Endodermal cell (in vitro differentiated cells): ENCODE data around the gene F11R. TPM values are rescaled to one million over a fixed set of nuclear protein-coding genes. Genes with fewer than 3 reads are reported as not detected.

Experiments used
- DNase-seq: peaks from one replicate; pipeline ENCODE4 v3.0.0-alpha.2; 2017
- H3K27ac ChIP-seq: 2 replicates; pipeline ENCODE4 v1.5.1; 2013; ENCODE audit warnings: mild to moderate bottlenecking, low read depth, low read length, moderate library complexity
- H3K27me3 ChIP-seq: 2 replicates; pipeline ENCODE4 v1.6.1; 2013; ENCODE audit warnings: mild to moderate bottlenecking, low read length, moderate library complexity; ENCODE audit not compliant: insufficient read depth, control insufficient read depth, poor library complexity, severe bottlenecking
- H3K36me3 ChIP-seq: 2 replicates; pipeline ENCODE4 v1.7.0; 2013; ENCODE audit warnings: mild to moderate bottlenecking, low read length, moderate library complexity; ENCODE audit not compliant: control insufficient read depth, insufficient read depth
- H3K4me1 ChIP-seq: one replicate; pipeline ENCODE4 v1.7.0; 2013; ENCODE audit warnings: low read length; ENCODE audit not compliant: control insufficient read depth, insufficient read depth
- H3K4me3 ChIP-seq: 2 replicates; pipeline ENCODE4 v1.5.1; 2013; ENCODE audit warnings: mild to moderate bottlenecking, low read length, moderate library complexity
- H3K9ac ChIP-seq: 2 replicates; pipeline ENCODE4 v1.6.1; 2013; ENCODE audit warnings: mild to moderate bottlenecking, low read length, moderate library complexity; ENCODE audit not compliant: poor library complexity, severe bottlenecking; ENCODE audit errors: extremely low read depth
- H3K9me3 ChIP-seq: 2 replicates; pipeline ENCODE4 v1.6.1; 2013; ENCODE audit warnings: mild to moderate bottlenecking, low read length, moderate library complexity; ENCODE audit not compliant: control insufficient read depth
- H3K27ac Mint-ChIP-seq: 2 replicates; pipeline ENCODE4 v1.8.0; 2020; ENCODE audit warnings: mixed read lengths
- H3K27me3 Mint-ChIP-seq: 2 replicates; pipeline ENCODE4 v1.8.0; 2021; ENCODE audit warnings: mild to moderate bottlenecking, mixed read lengths; ENCODE audit not compliant: insufficient read depth
- H3K36me3 Mint-ChIP-seq: 2 replicates; pipeline ENCODE4 v1.8.0; 2020; ENCODE audit warnings: low read depth, mixed read lengths
- H3K4me1 Mint-ChIP-seq: 2 replicates; pipeline ENCODE4 v1.8.0; 2020; ENCODE audit warnings: mixed read lengths
- H3K4me3 Mint-ChIP-seq: 2 replicates; pipeline ENCODE4 v1.8.0; 2020; ENCODE audit warnings: mild to moderate bottlenecking, moderate library complexity, mixed read lengths
- H3K9me3 Mint-ChIP-seq: 2 replicates; pipeline ENCODE4 v1.8.0; 2020; ENCODE audit warnings: mild to moderate bottlenecking, mixed read lengths
- WGBS, 2 experiments: methylation state at CpG; one replicate each; pipeline versions ENCODE4 v1.1.5 to v1.1.7; 2013; ENCODE audit warnings: missing lambda C conversion rate in 2 of 2, mixed read lengths in 1 of 2; ENCODE audit not compliant: insufficient coverage in 1 of 2, insufficient read length in 1 of 2; 5-methylcytosine and 5-hydroxymethylcytosine counted together
- total RNA-seq, 2 donors: library from RNA; stranded (reverse); fragmentation: NEBNext Ultra II Directional in 1 of 2; extraction: Animal tissue kit (Norgen Biotek cat#: 25700) in 1 of 2; gene quantifications; 2 replicates in 1 of 2; 3 replicates in 1 of 2; pipeline ENCODE4 v1.2.1, GENCODE V29; 2021
- TF ChIP-seq, protein P1 (sequence below): fragments of 200-600 bp; sonication (generic); conservative IDR thresholded peaks from 2 replicates; pipeline ENCODE4 v1.5.0; 2021; ENCODE audit warnings: antibody characterized with exemption, mild to moderate bottlenecking

Gene F11R
- total RNA-seq, 2 donors from 2014 or later: 190 to 226 TPM

- Mint-ChIP-seq H3K9me3 (peaks cover 13% of the 10 kb centered on the region), H3K36me3 (peaks cover 29% of the 10 kb centered on the region), H3K4me3 (peak within 1 kb of the TSS; percentile 77), H3K4me1 (peaks cover 20% of the 10 kb centered on the region), H3K27me3 (peaks cover 22% of the 10 kb centered on the region), H3K27ac (peak within 1 kb of the TSS; percentile 98)
- H3K9me3 ChIP-seq: no peaks in the 10 kb centered on the region
- H3K9ac ChIP-seq: peak within 1 kb of the TSS; percentile 90
- peaks cover 22% of the 10 kb centered on the region for H3K36me3 ChIP-seq
- H3K27me3 ChIP-seq: no peaks in the 10 kb centered on the region
- H3K27ac ChIP-seq: peak within 1 kb of the TSS; percentile 91
- DNase-seq: peak; percentile 97
- WGBS, 2 experiments: 0 to 1% methylated on average over 15 to 29 of the region's 29 CpGs
- TF ChIP-seq, protein P1, sequence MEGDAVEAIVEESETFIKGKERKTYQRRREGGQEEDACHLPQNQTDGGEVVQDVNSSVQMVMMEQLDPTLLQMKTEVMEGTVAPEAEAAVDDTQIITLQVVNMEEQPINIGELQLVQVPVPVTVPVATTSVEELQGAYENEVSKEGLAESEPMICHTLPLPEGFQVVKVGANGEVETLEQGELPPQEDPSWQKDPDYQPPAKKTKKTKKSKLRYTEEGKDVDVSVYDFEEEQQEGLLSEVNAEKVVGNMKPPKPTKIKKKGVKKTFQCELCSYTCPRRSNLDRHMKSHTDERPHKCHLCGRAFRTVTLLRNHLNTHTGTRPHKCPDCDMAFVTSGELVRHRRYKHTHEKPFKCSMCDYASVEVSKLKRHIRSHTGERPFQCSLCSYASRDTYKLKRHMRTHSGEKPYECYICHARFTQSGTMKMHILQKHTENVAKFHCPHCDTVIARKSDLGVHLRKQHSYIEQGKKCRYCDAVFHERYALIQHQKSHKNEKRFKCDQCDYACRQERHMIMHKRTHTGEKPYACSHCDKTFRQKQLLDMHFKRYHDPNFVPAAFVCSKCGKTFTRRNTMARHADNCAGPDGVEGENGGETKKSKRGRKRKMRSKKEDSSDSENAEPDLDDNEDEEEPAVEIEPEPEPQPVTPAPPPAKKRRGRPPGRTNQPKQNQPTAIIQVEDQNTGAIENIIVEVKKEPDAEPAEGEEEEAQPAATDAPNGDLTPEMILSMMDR: no peak
- peak within 1 kb of the TSS; percentile 97 for H3K4me3 ChIP-seq
- H3K4me1 ChIP-seq: peaks cover 9% of the 10 kb centered on the region
Measured at GRCh38 chr1:161045736-161046604, 25.0 kb upstream of the F11R start, which contains the start of gene USF1. Gene USF1 (minus strand): TSS chr1:161045977. CDS start chr1:161043275, 2,702 bp downstream.

GRCh38 chr1:161044908-161045735 lies 24.2 kb upstream of the F11R start:
- peak overlapping the region; percentile 77 for H3K4me3 Mint-ChIP-seq
- H3K9me3 ChIP-seq: no peaks in the 10 kb centered on the region
- H3K27me3 ChIP-seq: no peaks in the 10 kb centered on the region
- H3K27ac ChIP-seq: peak overlapping the region; percentile 91
- peaks cover 13% of the 10 kb centered on the region for H3K9me3 Mint-ChIP-seq
- peaks cover 9% of the 10 kb centered on the region for H3K4me1 ChIP-seq
- DNase-seq: peak; percentile 84
- 1 to 3% methylated on average over 21 to 48 of the region's 48 CpGs for WGBS, 2 experiments
- H3K27ac Mint-ChIP-seq: peak overlapping the region; percentile 98
- H3K4me3 ChIP-seq: peak overlapping the region; percentile 97
- peaks cover 22% of the 10 kb centered on the region for H3K27me3 Mint-ChIP-seq
- peaks cover 37% of the 10 kb centered on the region for H3K36me3 Mint-ChIP-seq
- peaks cover 31% of the 10 kb centered on the region for H3K36me3 ChIP-seq
- peaks cover 20% of the 10 kb centered on the region for H3K4me1 Mint-ChIP-seq
- peak overlapping the region; percentile 90 for H3K9ac ChIP-seq
- TF ChIP-seq, protein P1: no peak

- H3K27ac ChIP-seq: peak overlapping the region; percentile 70
- peaks cover 13% of the 10 kb centered on the region for H3K9me3 Mint-ChIP-seq
- DNase-seq: peak; percentile 39
Measured at GRCh38 chr1:161044535-161044907, 23.6 kb upstream of the F11R start.

More at GRCh38 chr1:161044535-161044907, 23.6 kb upstream of the F11R start:
- Histone ChIP-seq H3K9ac (peak overlapping the region; percentile 90), H3K27me3 (no peaks in the 10 kb centered on the region), H3K36me3 (peaks cover 37% of the 10 kb centered on the region), H3K4me3 (peak overlapping the region; percentile 97), H3K4me1 (peaks cover 9% of the 10 kb centered on the region), H3K9me3 (no peaks in the 10 kb centered on the region)
- Mint-ChIP-seq H3K36me3 (peaks cover 43% of the 10 kb centered on the region), H3K27ac (peak overlapping the region; percentile 98), H3K4me1 (peaks cover 20% of the 10 kb centered on the region), H3K4me3 (peak overlapping the region; percentile 77), H3K27me3 (peaks cover 22% of the 10 kb centered on the region)
- TF ChIP-seq, protein P1: no peak
